HTR-8/SVneo (cell line): ENCODE results near the gene TSPAN5.

Experiments
- DNase-seq: peaks from one replicate; pipeline ENCODE4 v3.0.0; 2011; ENCODE audit warnings: low spot score, mixed read lengths; ENCODE audit not compliant: insufficient read length
- FAIRE-seq: peaks from 2 replicates; lab custom pipeline; 2011; peaks lifted over from hg19 to GRCh38; lab: Jason Lieb, UNC

The TSPAN5 gene

GRCh38 chr4:98508248-98508647 lies 150.2 kb downstream of the TSPAN5 start:
- no peak for DNase-seq
- FAIRE-seq, result no peak

- no peak for DNase-seq
- FAIRE-seq, result no peak
Measured at GRCh38 chr4:98507299-98507698, 151.1 kb downstream of the TSPAN5 start.

- FAIRE-seq (no peak), DNase-seq (no peak)
Measured at GRCh38 chr4:98506462-98507132, 151.8 kb downstream of the TSPAN5 start.

GRCh38 chr4:98505992-98506391 lies 152.4 kb downstream of the TSPAN5 start:
- no peak for DNase-seq

GRCh38 chr4:98504091-98504490 lies 154.3 kb downstream of the TSPAN5 start:
- no peak for DNase-seq
- no peak for FAIRE-seq

More at GRCh38 chr4:98505992-98506391, 152.4 kb downstream of the TSPAN5 start:
- no peak for FAIRE-seq

GRCh38 chr4:98503676-98504075 lies 154.7 kb downstream of the TSPAN5 start:
- no peak for FAIRE-seq
- DNase-seq, result no peak

GRCh38 chr4:98502624-98503023 lies 155.8 kb downstream of the TSPAN5 start:
- DNase-seq (no peak), FAIRE-seq (no peak)

- no peak for DNase-seq
- no peak for FAIRE-seq
Measured at GRCh38 chr4:98502031-98502430, 156.4 kb downstream of the TSPAN5 start.

GRCh38 chr4:98501383-98501782 lies 157.0 kb downstream of the TSPAN5 start:
- DNase-seq, result no peak
- FAIRE-seq, result no peak

GRCh38 chr4:98498774-98499173 lies 159.6 kb downstream of the TSPAN5 start:
- DNase-seq, result no peak
- no peak for FAIRE-seq

GRCh38 chr4:98496152-98496845 lies 162.1 kb downstream of the TSPAN5 start:
- no peak for FAIRE-seq

GRCh38 chr4:98493296-98493695 lies 165.1 kb downstream of the TSPAN5 start:
- DNase-seq (no peak), FAIRE-seq (no peak)

More at GRCh38 chr4:98496152-98496845, 162.1 kb downstream of the TSPAN5 start:
- DNase-seq, result no peak

GRCh38 chr4:98491899-98492559 lies 166.4 kb downstream of the TSPAN5 start:
- no peak for DNase-seq
- no peak for FAIRE-seq

- FAIRE-seq, result no peak
Measured at GRCh38 chr4:98490251-98490650, 168.2 kb downstream of the TSPAN5 start.

GRCh38 chr4:98485816-98486345 lies 172.5 kb downstream of the TSPAN5 start:
- DNase-seq (no peak), FAIRE-seq (no peak)

More at GRCh38 chr4:98490251-98490650, 168.2 kb downstream of the TSPAN5 start:
- no peak for DNase-seq

GRCh38 chr4:98484031-98484430 lies 174.4 kb downstream of the TSPAN5 start:
- FAIRE-seq (no peak), DNase-seq (no peak)

- no peak for FAIRE-seq
- DNase-seq, result no peak
Measured at GRCh38 chr4:98482847-98483806, 175.3 kb downstream of the TSPAN5 start.

- DNase-seq (no peak), FAIRE-seq (no peak)
Measured at GRCh38 chr4:98482503-98482846, 175.9 kb downstream of the TSPAN5 start.

GRCh38 chr4:98481167-98481566 lies 177.2 kb downstream of the TSPAN5 start:
- FAIRE-seq, result no peak
- no peak for DNase-seq

GRCh38 chr4:98480535-98480934 lies 177.9 kb downstream of the TSPAN5 start:
- DNase-seq, result no peak
- no peak for FAIRE-seq
